Frontal cortex (tissue), 4 donors: ENCODE data around the gene ASXL1. TPM values are rescaled to one million over a fixed set of nuclear protein-coding genes. Genes with fewer than 3 reads are reported as not detected.
"Not testable (repeated sequence)": the region's sequence is repeated elsewhere in the genome, so short reads cannot be mapped to it uniquely, and the experiment has no call there.

Experiments
- DNase-seq, 2 donors: peaks; one replicate each; pipeline ENCODE4 v3.0.0; 2012; ENCODE audit warnings: low spot score in 2 of 2
- FAIRE-seq: peaks from 2 replicates; lab custom pipeline; 2012; peaks lifted over from hg19 to GRCh38; lab: Jason Lieb, UNC
- total RNA-seq: library from RNA; depleted of rRNA; stranded (reverse); fragments of >200 nt; gene quantifications from one replicate; pipeline ENCODE4 v1.2.3, GENCODE V29; 2014
- donor health status: control.
- donor health status: control.
- donor health status: control.

ASXL1 gene
- total RNA-seq, 1 donor from 2014 or later = 64.8 TPM

DNA sequence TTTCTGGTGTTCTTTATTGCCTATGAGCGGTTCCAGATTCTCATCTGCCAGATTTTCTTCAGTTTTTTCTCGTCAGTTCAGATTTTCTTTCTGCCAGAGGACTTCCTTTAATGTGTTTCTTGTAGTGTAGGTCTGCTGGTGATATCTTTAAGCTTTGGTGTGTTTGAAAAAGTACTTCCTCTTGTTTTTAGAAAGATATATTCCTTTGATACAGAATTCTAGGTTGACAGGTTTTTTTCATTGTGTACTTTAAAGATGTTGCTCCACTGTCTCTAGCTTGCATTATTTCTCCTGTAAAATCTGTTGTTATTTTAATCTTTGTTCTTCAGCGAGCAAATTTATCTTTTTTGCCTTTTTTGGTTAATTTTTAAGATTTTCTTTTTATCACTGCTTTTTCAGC, 36.9 kb downstream of the ASXL1 start:
- FAIRE-seq = no peak
- no peak for DNase-seq

DNA sequence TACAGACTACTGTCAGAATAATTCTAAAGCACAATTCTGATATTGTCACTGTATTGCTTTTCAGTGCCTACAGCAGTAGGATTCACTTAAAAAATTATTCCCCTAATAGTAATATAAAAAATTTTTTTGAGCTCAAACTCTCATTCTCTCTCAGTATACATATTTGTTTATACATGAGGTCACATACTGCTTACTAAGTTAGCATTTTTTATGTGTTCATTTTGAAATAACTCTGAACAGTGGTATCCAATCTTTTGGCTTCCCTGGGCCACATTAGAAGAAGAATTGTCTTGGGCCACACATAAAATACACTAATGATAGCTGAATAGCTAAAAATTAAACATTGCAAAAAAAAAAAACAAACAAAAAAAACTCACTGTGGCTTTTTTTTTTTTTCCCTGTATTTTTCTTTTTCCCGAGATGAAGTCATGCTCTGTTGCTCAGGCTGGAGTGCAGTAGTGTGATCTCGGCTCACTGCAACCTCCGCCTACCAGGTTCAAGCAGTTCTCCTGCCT, 38.6 kb downstream of the ASXL1 start:
- DNase-seq = no peak

DNA sequence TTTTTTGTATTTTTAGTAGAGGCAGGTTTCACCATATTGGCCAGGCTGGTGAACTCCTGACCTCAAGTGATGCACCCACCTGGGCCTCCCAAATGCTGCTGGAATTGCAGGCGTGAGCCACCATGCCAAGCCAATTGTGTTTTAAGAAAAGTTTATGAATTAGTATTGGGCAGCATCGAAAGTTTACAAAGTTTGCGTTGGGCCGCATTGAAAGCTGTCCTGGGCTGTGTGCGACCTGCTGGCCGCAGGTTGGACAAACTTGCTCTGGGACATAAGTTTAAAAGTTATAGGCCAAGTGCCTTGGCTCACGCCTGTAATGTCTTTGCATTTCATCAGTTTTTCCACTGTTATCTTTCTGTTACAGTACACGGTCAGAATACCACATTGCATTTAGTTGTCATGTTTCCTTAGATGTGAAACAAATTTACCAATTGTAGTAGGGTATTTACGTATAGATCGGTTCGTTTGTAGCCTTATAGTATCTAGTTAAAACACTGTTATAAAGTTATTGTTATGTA, 39.5 kb downstream of the ASXL1 start:
- no peak for FAIRE-seq
- no peak for DNase-seq

More for the DNA sequence above, 38.6 kb downstream of the ASXL1 start:
- FAIRE-seq = no peak

DNA sequence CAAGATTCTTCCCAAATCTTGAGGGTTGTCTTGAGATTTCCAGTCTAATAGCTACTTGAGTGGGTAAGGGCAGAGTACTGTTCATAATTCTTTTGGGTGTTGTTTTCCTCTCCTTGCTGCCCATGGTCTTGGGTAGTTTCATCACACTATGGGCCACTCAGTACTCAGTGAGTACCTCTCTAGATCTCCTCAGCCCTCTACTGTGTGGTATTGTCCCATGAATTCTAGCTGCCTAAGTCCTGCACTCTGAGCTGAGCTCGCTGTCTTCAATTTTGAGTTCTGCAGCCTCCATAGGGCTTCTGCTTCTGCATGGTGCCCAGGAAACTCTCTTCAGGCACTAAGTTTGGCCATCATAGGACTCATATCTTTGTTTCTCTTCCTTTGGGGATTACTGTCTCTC, 42.3 kb downstream of the ASXL1 start:
- no peak for FAIRE-seq
- no peak for DNase-seq

DNA sequence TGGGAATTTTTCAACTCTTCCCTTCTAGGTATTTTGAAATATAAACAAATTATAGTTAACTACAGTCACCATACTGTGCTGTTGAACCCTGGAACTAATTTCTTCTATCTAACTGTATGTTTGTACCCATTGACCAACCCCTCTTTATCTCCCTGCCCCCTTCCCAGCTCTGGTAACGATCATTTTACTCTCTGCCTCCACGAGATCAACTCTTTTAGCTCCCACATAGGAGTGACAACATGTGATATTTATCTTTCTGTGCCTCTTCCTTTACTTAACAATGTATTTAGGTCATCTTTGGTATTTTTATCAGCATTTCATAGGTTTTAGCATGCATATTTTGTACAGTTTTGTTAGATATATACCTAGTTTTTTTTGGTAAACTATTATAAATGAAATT, 45.9 kb downstream of the ASXL1 start:
- DNase-seq = no peak
- no peak for FAIRE-seq

DNA sequence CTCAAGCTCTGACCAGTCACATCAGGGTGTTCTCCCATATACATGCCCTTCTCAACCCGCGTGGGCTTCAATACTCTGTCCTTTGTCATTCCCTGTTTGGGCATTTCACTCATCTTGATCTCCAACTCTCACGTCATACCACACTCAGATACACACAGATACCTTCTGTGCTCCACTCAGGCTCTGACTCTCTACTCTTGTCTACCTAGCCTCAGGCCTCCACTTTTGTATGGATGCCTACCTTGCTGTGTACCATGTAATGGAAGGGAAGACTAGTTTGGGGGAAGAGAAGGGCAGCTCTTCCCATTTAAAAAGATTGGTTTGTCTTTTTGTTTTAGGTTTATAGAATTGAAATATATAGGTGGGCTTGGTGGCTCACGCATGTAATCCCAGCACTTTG, 48.6 kb downstream of the ASXL1 start:
- FAIRE-seq (no peak), DNase-seq (no peak)

DNA sequence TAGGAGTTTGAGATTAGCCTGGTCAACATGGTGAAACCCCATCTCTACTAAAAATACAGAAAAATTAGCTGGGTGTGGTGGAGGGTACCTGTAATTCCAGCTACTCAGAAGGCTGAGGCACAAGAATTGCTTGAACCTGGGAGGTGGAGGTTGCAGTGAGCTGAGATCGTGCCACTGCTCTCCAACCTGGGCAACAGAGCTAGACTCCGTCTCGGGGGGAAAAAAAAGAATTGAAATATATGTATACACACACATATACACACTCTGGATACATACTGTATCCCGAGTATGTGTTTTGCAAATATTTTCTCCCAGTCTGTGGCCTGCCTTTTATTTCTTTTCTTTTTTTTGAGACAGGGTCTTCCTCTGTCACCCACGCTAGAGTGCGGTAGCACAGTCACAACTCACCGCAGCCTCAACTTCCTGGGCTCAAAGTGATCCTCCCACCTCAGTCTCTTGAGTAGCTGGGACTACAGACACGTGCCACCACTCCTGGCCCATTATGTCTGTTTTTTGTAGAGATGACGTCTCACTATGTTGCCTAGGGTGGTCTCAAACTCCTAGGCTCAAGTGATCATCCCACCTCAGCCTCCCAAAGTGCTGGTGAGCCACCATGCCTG, 49.1 kb downstream of the ASXL1 start:
- FAIRE-seq, DNase-seq: not testable (repeated sequence)

DNA sequence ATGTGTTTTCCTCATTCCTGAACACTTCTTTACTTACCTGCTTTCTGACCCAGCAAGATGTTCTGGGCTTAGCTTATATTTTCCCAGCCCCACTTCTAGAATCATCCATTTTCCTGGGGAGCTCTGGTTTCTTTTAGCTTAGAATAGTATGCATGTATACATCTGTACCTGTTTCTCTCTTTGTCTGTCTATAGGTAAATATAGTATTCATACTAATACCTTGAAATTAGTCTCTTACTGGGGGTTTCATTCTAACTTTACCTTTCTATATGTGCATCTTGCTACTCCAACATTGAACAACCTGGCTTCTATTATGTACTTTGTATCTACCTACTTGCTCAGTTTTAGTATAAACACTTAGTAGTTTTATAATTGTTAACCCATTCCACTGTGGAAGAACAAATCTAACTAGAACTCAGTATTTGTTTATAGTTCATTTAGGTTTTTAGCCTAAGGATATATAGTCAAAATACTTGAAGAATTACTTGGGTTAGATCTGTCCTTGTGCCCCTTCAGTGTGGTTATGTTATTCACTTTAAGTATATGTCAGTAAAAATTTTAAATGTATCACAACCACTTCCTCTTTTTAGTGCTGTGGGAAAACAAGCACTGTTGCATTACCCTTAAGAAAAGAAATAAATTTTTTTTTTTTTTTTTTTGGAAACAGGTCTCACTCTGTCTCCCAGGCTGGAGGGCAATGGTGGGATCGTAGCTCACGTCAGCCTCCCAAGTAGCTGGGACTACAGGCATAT, 54.0 kb downstream of the ASXL1 start:
- DNase-seq = no peak
- FAIRE-seq = no peak

DNA sequence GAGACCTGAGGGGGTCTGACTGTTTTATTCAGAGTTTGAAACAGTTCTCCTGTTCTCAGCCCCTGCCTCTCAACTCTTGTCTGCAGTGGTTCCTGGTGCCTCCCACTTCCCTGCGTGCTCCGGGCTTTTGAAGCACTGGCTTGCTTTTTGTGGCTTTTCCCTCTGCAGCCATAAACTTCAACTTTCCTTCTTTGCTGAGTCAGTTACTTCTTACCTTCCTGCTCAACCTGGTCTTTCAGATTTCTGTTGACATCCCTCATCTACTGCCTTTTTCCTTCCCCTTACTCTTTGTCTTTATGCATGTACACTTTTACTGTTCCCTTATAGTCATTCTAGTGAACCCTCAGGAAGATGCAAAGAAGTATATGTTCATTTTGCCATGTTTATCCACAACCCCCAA, 57.4 kb downstream of the ASXL1 start:
- no peak for FAIRE-seq
- DNase-seq = no peak

DNA sequence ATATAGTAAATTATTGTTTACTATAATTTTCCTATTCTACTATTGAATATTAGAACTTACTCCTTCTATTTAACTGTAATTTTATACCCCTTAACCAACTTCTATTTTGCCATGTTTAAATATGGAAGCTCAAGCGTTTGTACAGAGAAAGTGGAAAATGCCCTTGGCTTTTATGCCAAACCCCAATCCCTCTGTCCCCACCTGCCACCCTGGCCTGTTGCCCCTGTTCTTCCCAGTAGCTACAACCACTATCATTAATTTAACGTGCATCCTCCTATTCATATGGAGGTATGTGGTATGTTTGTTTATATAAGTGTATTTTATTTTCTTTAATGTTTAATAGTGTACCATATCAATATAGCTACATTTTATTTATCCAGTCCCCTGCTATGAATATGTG, 58.1 kb downstream of the ASXL1 start:
- no peak for FAIRE-seq
- no peak for DNase-seq

DNA sequence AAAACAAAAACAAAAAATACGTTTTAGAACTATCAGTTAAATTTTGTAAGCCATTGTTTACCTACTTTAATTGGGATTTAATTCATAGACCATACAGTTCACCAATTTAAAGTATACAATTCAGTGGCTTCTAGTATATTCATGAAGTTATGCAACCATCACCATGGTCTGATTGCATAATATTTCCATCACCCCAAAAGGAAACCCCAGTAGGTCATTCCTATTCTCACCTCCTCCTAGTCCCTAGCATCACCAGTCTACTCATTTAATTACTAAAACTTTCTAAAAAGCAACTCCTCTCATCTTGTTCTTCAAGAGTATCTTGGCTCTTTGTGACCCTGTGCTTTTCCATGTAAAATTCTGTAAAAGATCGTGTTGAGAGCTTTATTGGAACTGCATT, 60.2 kb downstream of the ASXL1 start:
- no peak for FAIRE-seq
- no peak for DNase-seq

DNA sequence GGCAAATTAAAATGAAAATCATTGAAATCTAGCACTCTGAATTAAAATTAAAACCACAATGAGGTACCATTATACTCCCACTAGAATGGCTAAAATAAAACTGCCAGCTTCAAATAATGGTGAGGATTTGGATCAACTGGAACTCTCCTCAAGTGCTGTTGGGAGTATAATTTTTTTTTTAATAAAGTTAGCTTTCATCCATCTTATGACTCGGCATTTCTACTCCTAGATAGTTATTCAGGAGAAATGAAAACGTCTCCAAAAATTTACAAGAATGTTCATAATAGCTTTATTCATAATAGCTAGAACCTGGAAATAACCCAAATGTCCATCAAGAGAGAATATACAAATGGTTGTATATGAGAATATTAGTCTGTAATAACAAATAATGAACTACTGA, 63.2 kb downstream of the ASXL1 start:
- no peak for DNase-seq
- peak; percentile 15 for FAIRE-seq

DNA sequence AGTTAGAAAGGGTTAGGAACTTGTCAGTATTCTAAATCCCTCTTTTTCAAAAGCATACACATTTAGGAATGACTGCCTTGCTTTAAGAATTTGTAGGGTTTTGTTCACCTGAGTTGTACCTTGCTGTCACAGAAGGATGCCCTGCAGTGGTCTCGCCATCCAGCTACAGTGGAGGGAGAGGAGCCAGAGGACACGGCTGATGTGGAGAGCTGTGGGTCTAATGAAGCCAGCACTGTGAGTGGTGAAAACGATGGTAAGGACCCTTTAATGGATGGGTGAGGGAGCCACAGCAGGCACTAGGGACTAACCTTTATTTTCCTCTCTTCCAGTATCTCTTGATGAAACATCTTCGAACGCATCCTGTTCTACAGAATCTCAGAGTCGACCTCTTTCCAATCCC, 69.9 kb downstream of the ASXL1 start:
- FAIRE-seq (no peak), DNase-seq (no peak)

DNA sequence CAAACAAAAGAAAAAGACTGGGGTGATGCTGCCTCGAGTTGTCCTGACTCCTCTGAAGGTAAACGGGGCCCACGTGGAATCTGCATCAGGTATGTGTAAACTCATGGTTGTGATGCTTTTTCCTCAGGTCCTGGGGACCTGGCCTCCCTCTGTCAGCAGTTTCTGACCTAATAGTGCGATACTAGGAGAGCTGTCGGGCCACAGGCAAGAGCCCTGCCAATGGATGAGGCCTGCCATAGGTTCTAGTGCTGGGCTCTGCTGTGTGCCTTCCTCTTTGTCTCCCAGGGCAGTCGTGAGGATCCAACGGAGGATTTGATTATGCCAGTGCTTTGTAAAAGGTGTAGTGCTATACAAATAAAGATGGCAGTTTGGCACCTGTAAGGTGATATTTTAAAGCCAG, 71.2 kb downstream of the ASXL1 start:
- DNase-seq (no peak), FAIRE-seq (no peak)

DNA sequence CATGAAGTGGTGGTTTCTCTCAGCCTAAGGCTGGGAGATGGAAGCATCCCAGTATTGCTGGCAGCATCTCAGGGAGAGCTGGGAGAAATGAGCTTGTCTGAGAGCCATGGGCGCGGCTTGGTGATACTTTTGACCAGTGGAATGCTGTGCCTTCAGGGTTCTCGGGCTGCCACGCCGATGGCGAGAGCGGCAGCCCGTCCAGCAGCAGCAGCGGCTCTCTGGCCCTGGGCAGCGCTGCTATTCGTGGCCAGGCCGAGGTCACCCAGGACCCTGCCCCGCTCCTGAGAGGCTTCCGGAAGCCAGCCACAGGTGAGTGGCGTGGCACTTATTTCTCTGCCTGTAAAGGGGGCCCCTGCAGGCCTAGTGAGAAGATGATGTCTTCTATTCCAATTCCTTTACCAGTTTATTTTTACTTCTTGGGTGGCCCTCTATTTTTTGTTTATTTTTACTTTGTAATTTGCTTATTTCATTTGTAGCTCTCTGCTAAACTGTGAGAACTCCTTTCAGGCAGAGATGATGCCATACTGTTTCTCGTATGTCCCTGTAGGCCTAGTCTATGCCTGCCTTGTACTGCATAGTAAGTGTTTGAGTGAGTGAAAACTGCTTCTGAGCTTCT, 71.7 kb downstream of the ASXL1 start:
- FAIRE-seq (no peak), DNase-seq (no peak)

DNA sequence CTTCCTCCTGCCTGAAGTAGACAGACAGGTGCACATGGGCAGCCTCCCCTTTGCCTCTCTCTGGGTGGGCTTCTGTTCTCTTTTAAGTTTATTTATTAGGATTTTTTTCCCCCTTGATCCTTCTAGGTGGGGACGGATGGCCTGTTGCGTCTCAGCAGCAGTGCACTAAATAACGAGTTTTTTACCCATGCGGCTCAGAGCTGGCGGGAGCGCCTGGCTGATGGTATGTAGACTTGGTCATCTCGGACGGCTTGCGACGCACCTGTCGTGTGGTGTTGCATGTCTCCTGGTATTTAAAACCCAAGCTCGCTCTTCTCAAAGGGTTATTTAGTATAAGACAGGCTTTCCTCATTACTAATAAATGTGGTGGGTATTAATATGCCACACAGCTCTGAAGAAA, 73.3 kb downstream of the ASXL1 start:
- FAIRE-seq (no peak), DNase-seq (peak in 1 of 2 donors; percentile 6)

DNA sequence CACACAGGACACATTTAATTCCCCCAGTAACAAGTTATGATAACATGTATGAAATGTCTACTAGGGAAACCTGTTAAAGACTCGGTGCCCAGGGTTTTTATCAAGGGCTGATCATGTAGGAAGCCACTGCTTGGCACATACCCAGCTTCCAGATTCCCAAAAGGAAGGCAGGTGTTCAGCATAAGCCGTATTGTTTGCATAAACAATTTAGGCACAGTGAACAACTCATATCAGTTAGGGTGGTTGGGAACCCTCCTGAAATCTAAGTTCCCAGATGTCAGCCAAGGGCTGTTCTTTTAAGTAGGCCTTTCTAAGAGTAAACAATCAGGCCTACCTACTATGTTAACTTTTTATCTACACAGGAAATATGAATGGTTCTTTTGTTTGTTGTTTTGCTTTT, 74.1 kb downstream of the ASXL1 start:
- DNase-seq = peak in 1 of 2 donors; percentile 6
- FAIRE-seq = no peak

DNA sequence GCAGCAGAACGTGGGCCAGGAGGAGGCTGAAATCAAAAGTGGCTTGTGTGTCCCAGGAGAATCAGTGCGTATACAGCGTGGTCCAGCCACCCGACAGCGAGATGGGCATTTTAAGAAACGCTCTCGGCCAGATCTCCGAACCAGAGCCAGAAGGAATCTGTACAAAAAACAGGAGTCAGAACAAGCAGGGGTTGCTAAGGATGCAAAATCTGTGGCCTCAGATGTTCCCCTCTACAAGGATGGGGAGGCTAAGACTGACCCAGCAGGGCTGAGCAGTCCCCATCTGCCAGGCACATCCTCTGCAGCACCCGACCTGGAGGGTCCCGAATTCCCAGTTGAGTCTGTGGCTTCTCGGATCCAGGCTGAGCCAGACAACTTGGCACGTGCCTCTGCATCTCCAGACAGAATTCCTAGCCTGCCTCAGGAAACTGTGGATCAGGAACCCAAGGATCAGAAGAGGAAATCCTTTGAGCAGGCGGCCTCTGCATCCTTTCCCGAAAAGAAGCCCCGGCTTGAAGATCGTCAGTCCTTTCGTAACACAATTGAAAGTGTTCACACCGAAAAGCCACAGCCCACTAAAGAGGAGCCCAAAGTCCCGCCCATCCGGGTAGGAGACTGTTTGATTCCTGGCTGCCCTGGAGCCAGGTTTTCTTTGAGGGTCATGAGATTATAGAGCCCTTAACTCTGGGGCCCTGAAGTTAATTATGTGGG, 75.3 kb downstream of the ASXL1 start:
- no peak for FAIRE-seq
- DNase-seq = peak in 1 of 2 donors; percentile 25

DNA sequence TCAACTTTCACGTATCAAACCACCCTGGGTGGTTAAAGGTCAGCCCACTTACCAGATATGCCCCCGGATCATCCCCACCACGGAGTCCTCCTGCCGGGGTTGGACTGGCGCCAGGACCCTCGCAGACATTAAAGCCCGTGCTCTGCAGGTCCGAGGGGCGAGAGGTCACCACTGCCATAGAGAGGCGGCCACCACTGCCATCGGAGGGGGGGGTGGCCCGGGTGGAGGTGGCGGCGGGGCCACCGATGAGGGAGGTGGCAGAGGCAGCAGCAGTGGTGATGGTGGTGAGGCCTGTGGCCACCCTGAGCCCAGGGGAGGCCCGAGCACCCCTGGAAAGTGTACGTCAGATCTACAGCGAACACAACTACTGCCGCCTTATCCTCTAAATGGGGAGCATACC, 76.3 kb downstream of the ASXL1 start:
- FAIRE-seq (no peak), DNase-seq (peak in 1 of 2 donors; percentile 6)

DNA sequence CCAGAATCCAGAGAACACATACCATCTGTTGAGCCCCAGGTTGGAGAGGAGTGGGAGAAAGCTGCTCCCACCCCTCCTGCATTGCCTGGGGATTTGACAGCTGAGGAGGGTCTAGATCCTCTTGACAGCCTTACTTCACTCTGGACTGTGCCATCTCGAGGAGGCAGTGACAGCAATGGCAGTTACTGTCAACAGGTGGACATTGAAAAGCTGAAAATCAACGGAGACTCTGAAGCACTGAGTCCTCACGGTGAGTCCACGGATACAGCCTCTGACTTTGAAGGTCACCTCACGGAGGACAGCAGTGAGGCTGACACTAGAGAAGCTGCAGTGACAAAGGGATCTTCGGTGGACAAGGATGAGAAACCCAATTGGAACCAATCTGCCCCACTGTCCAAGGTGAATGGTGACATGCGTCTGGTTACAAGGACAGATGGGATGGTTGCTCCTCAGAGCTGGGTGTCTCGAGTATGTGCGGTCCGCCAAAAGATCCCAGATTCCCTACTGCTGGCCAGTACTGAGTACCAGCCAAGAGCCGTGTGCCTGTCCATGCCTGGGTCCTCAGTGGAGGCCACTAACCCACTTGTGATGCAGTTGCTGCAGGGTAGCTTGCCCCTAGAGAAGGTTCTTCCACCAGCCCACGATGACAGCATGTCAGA, 77.4 kb downstream of the ASXL1 start:
- no peak for FAIRE-seq
- DNase-seq = peak in 1 of 2 donors; percentile 14
